ENCODE measurements around the gene OSER1.
A peak's percentile ranks its signal among the peaks of the same experiment; 100 is the strongest.

The OSER1 gene

DNA sequence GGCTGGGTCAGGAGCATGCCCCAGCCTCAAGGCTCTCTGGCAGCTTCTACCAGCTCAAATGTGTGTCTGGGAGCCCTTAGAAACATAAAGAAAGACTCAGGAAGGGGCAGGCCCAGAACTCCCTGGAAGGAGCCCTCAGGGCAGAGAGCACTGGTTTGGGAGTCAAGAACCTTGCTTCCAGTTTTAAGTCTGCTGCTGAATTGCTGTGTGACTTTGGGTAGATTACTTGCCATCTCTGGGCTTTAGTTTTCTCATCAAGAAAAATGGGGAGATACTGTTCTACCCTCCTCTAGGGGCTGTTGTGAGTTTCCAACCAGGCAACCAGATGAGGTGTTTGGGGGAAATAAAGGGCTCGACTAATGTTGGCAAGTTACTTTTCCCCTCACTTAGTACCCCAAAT is 45.4 kb upstream of the OSER1 start:
- no peaks in the 10 kb centered on the region for H3K36me3 ChIP-seq (ENCODE audit: control insufficient read depth in 2 of 2, insufficient read depth in 1 of 2, low read length in 2 of 2)
- ChIA-PET POLR2A (no interaction called here), CTCF (no interaction called here)
- H3K4me1 ChIP-seq (ENCODE audit: control insufficient read depth, insufficient read depth, low read length), result no peaks in the 10 kb centered on the region
- no peak overlapping the region for H3K27ac ChIP-seq (ENCODE audit: extremely low read depth, low read depth, low read length)
- peak; percentile 80; the same call in 1 of the 2 replicates for TF ChIP-seq ZNF768 (tag by site-specific recombination; IDR thresholded peaks at IDR 0.05)
- no peak for TF ChIP-seq ZBTB48 (tag by site-specific recombination; IDR thresholded peaks at IDR 0.05)
- TF ChIP-seq ZNF248 (tag by site-specific recombination; IDR thresholded peaks at IDR 0.05), result no peak
- no peak for TF ChIP-seq ZNF10 (tag by site-specific recombination; IDR thresholded peaks at IDR 0.05)
- TF ChIP-seq ZNF654 (tag by site-specific recombination; IDR thresholded peaks at IDR 0.05; ENCODE audit: low read depth), result no peak
- TF ChIP-seq HOXA7 (CRISPR knock-in tag; IDR thresholded peaks at IDR 0.05; ENCODE audit: borderline replicate concordance), result no peak
- TF ChIP-seq ZNF639 (tag by site-specific recombination; IDR thresholded peaks at IDR 0.05), result no peak
- TF ChIP-seq SP3 (tag by site-specific recombination; IDR thresholded peaks at IDR 0.05), result no peak
- no peak overlapping the region for H3K4me3 ChIP-seq (ENCODE audit: low read depth, low read length)
- no peaks in the 10 kb centered on the region for H3K9me3 ChIP-seq (ENCODE audit: control insufficient read depth, insufficient read depth, low read depth, low read length)

DNA sequence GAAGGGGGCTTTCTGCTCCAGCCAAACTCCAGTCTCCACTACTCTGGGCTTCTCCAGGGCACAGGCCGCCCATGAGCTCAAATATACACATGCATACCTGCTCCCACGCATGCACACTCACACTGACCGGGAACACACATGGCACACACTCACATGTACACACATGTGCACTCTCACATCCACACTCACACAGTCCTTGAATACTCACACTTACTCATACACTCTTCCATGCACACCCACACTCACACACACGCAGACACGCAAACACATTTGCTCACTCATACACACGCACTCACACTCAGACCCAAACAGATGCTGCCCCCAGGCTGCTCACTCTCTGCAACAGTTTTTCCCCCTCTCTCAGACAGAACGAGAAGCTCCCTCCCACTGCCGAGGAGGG is 43.5 kb upstream of the OSER1 start:
- Histone ChIP-seq H3K4me1 (ENCODE audit: control insufficient read depth, insufficient read depth, low read length) (no peaks in the 10 kb centered on the region), H3K9me3 (ENCODE audit: control insufficient read depth, insufficient read depth, low read depth, low read length) (no peaks in the 10 kb centered on the region), H3K36me3 (ENCODE audit: control insufficient read depth in 2 of 2, insufficient read depth in 1 of 2, low read length in 2 of 2) (no peaks in the 10 kb centered on the region), H3K4me3 (ENCODE audit: low read depth, low read length) (no peak overlapping the region), H3K27ac (ENCODE audit: extremely low read depth, low read depth, low read length) (no peak overlapping the region)
- CTCF ChIA-PET, result interaction anchor here (1.0 to 1.1 kb wide), 3 partner anchors 36 to 143 kb away, joined by 3 to 5 read pairs (median 5); partner anchors contain the start of gene FITM2
- POLR2A ChIA-PET, result no interaction called here
- TF ChIP-seq AEBP2 (tag by site-specific recombination; IDR thresholded peaks at IDR 0.05; ENCODE audit: borderline replicate concordance) (no peak), ZBTB17 (tag by site-specific recombination; IDR thresholded peaks at IDR 0.05) (no peak), ZNF792 (tag by site-specific recombination; IDR thresholded peaks at IDR 0.05) (no peak), ZNF335 (tag by site-specific recombination; conservative IDR thresholded peaks at IDR 0.05) (no peak), ZNF530 (tag by site-specific recombination; IDR thresholded peaks at IDR 0.05; ENCODE audit: low read depth) (no peak), GLIS1 (tag by site-specific recombination; IDR thresholded peaks at IDR 0.05) (no peak), ZNF76 (tag by site-specific recombination; IDR thresholded peaks at IDR 0.05; ENCODE audit: borderline replicate concordance, low read depth) (no peak), ZNF211 (tag by site-specific recombination; IDR thresholded peaks at IDR 0.05; ENCODE audit: low read depth) (no peak), ZNF23 (tag by site-specific recombination; IDR thresholded peaks at IDR 0.05; ENCODE audit: borderline replicate concordance) (no peak), ZFHX2 (tag by site-specific recombination; conservative IDR thresholded peaks at IDR 0.05) (no peak), GLIS2 (tag by site-specific recombination; IDR thresholded peaks at IDR 0.05) (no peak), ZNF664 (tag by site-specific recombination; IDR thresholded peaks at IDR 0.05) (no peak), SETDB1 (IDR thresholded peaks at IDR 0.05; ENCODE audit: insufficient read length, low read length) (no peak)
- TF ChIP-seq, protein P1, sequence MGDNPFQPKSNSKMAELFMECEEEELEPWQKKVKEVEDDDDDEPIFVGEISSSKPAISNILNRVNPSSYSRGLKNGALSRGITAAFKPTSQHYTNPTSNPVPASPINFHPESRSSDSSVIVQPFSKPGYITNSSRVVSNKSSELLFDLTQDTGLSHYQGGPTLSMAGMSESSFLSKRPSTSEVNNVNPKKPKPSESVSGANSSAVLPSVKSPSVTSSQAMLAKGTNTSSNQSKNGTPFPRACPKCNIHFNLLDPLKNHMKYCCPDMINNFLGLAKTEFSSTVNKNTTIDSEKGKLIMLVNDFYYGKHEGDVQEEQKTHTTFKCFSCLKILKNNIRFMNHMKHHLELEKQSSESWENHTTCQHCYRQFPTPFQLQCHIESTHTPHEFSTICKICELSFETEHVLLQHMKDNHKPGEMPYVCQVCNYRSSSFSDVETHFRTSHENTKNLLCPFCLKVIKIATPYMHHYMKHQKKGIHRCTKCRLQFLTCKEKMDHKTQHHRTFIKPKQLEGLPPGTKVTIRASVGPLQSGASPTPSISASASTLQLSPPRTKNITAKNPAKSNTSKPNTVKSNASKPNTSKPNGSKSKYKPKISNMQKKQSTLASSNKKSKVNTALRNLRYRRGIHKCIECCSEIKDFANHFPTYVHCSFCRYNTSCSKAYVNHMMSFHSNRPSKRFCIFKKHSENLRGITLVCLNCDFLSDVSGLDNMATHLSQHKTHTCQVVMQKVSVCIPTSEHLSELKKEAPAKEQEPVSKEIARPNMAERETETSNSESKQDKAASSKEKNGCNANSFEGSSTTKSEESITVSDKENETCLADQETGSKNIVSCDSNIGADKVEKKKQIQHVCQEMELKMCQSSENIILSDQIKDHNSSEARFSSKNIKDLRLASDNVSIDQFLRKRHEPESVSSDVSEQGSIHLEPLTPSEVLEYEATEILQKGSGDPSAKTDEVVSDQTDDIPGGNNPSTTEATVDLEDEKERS (tag by site-specific recombination; IDR thresholded peaks at IDR 0.05), result no peak
- TF ChIP-seq, protein P2, sequence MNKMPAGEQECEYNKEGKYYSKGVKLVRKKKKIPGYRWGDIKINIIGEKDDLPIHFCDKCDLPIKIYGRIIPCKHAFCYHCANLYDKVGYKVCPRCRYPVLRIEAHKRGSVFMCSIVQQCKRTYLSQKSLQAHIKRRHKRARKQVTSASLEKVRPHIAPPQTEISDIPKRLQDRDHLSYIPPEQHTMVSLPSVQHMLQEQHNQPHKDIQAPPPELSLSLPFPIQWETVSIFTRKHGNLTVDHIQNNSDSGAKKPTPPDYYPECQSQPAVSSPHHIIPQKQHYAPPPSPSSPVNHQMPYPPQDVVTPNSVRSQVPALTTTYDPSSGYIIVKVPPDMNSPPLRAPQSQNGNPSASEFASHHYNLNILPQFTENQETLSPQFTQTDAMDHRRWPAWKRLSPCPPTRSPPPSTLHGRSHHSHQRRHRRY (tag by site-specific recombination; IDR thresholded peaks at IDR 0.05), result no peak
- TF ChIP-seq, protein P3, sequence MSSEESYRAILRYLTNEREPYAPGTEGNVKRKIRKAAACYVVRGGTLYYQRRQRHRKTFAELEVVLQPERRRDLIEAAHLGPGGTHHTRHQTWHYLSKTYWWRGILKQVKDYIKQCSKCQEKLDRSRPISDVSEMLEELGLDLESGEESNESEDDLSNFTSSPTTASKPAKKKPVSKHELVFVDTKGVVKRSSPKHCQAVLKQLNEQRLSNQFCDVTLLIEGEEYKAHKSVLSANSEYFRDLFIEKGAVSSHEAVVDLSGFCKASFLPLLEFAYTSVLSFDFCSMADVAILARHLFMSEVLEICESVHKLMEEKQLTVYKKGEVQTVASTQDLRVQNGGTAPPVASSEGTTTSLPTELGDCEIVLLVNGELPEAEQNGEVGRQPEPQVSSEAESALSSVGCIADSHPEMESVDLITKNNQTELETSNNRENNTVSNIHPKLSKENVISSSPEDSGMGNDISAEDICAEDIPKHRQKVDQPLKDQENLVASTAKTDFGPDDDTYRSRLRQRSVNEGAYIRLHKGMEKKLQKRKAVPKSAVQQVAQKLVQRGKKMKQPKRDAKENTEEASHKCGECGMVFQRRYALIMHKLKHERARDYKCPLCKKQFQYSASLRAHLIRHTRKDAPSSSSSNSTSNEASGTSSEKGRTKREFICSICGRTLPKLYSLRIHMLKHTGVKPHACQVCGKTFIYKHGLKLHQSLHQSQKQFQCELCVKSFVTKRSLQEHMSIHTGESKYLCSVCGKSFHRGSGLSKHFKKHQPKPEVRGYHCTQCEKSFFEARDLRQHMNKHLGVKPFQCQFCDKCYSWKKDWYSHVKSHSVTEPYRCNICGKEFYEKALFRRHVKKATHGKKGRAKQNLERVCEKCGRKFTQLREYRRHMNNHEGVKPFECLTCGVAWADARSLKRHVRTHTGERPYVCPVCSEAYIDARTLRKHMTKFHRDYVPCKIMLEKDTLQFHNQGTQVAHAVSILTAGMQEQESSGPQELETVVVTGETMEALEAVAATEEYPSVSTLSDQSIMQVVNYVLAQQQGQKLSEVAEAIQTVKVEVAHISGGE (tag by site-specific recombination; conservative IDR thresholded peaks at IDR 0.05; ENCODE audit: low read depth), result no peak

All from HEK293 (cell line).